ENCODE measurements around the gene MITF.

MITF gene

DNA sequence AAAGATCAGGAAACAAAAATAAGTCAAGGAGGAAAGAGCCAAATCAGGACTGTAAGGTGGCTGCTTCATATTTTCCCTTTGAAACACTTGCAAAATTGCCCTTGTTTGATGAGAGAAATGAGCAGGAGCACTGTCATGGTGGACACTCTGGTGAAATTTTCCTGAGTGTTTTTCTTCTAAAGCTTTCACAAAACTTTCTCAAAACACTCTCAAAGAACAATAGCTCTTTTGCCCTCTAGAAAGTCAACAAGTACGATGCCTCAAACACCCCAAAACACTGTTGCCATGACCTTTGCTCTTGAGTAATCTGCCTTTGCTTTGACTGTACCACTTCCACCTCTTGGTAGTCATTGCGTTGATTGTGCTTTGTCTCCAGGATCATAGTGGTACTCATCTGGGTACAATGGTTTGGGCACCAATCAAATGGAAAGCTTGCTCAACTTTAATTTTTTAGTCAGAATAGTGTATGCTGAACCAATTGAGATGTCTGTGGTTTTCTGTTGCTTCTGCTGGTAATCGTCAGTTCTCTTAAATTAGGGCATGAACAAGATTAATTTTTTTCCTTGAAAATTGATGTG, 13.2 kb upstream of the MITF start:
- DNase-seq (ENCODE audit: low spot score): no peak

- no peak for DNase-seq (ENCODE audit: low spot score)
Measured at GRCh38 chr3:69729147-69729919, 9.9 kb upstream of the MITF start.

GRCh38 chr3:69731080-69731479, 8.2 kb upstream of the MITF start:
- no peak for DNase-seq (ENCODE audit: low spot score)

- DNase-seq (ENCODE audit: low spot score): no peak
Measured at GRCh38 chr3:69735893-69736292, 3.4 kb upstream of the MITF start.

GRCh38 chr3:69737392-69737791, 1.9 kb upstream of the MITF start:
- DNase-seq (ENCODE audit: low spot score): no peak

DNA sequence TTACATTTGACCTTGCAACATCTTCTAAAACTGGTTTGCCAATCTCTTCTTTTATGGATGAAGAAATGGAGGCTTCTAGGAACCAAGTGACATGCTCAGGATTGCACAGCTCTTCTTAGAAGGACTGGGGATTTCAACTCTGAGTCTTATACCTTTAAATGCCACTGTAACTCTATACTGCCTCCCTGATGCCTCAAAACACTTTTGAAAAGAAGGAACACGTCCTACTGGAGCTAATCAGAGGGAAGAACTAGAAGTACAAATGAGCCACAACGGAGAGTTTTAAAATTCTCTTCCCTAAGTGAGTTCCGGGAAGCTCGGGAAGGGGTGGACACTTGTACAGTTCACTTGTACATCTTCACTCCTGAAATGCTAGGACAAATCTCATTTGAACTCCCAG, 949 bp upstream of the MITF start:
- DNase-seq (ENCODE audit: low spot score): peak; percentile 7

DNA sequence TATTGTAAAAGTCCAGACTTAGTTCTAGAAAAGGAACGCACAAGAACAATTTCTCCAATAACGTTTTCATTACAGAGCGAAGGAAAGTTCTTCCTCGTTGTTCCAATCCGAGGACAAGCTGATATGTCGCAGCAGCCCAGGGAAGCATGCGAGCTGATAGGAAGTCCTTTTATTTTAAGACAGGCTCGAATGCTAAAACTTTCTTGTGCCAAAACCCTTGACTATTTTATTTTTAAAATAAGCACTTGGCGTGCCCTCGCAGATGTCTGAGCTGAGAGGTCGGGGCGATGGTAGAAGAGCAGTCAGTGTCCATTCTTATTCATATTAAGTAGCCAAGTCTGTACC, 433 bp upstream of the MITF start:
- no peak for DNase-seq (ENCODE audit: low spot score)

GRCh38 chr3:69740103-69741021, 1.1 kb downstream of the MITF start:
- peak; percentile 23 for DNase-seq (ENCODE audit: low spot score)

GRCh38 chr3:69741032-69741767, 1.9 kb downstream of the MITF start:
- DNase-seq (ENCODE audit: low spot score): no peak

DNA sequence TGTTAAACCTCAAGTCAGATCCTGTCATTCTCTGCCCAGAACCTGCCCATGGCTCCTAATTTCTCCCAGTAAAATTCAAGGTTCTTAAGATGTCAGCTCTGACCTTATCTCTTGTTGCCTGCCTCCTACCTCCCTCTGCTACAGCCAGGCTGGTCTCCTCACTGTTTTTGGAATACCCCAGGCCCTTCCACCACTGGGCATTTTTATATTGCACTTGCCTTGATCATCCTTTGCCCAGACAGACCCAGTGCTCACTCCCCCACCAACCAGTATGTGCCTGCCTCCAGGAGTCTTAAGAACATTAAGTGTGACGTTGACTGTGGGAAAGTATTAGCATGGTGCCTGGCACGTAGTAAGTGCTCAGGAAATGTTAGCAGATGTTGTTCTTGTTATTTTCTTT, 3.1 kb downstream of the MITF start:
- DNase-seq (ENCODE audit: low spot score): no peak

DNA sequence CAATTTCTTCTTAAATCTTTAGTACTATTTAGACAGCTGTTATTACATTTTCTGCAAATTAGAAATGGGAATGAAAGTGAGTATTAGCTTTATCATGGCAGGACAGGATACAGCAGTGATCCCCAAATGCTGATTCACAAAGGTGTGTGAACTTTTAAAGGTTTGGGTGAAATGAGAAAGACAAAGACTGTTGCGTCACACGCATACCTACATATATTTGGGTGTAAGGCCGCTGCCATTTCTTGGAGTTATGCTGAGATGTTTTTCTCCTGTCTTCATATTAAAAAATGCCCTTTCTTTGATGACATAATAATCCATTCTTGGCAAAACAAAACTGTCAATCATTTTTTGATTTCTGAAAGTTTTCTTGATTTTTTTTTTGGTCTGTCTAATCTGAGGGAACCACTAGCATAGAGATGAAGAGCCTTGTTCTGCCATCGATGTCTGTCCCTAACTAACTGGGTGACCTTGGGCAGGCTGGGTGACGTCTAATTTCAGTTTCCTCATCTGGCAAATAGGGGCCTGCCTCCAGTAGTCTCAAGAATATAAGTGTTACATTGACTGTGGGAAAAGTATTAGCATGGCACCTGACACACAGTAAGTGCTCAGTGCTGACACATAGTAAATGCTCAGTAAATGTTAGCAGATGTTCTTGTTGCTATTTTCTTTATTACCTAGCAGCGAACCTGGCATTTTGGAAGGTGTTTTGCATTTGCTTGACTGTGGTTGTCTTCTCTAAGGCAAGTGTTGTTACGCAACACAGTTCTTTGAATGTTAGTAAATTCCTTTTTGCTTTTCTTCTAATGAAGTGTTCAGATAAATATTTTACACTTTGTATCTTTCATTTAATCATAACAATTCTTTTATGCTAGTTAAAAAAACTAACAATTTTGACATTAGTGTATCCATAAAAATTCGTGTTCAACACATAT, 5.0 kb downstream of the MITF start:
- DNase-seq (ENCODE audit: low spot score): no peak

- DNase-seq (ENCODE audit: low spot score): no peak
Measured at GRCh38 chr3:69745505-69745904, 6.2 kb downstream of the MITF start.

- DNase-seq (ENCODE audit: low spot score): no peak
Measured at GRCh38 chr3:69746119-69746518, 6.9 kb downstream of the MITF start.

DNA sequence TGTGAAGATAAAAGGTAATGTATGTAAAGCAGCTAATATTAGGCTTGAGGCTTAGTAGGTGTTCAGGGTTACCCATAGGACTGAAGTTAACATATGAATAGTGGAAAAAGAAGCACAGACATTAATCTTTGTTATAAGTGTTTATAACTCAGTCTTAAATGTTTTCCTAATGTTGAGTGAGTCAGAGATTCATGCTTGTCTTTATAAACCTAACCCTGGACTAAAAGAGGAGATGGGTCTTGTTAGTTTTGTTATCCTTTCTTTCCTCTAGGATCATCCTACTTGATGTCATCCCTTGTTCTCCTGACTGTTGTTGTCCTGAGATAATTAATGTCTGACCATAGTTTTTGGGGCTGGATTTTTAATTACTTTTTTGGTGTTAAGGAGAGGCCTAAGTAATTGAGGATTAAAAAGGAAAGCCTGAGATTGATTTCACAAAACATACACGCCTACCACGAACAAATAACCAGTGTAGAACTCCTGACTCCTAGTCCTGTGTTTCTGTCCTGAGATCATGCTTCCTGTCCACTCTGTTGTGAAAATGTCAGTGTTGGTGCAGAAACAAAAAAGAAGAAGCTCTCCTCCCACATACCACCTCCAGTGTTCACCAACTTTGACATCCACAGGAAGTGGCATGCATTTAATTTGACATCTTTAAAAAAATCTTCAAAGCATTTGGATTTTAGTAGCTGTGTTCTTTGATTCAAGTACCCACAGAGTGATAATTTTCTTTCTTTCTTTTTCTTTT, 8.4 kb downstream of the MITF start:
- DNase-seq (ENCODE audit: low spot score): no peak

DNA sequence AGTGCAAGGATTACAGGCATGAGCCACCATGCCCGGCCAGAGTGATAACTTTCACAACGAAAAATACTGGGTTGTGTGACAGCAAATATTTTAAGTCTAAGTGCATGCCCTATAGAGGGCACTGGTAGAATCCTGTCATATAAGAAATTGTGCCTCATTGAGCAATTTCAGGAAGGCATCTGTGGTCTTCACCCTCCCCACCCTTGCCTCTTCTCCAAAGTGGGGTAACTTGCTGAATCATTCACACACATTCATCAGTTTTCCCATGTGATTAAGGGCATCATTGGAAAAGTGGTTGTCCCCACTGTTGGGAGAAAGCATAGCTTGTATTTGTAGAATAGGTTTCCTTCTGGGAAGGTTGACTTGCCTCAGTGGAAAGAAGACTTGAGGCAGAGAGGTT, 9.2 kb downstream of the MITF start:
- DNase-seq (ENCODE audit: low spot score): no peak

GRCh38 chr3:69749461-69749860, 10.2 kb downstream of the MITF start:
- no peak for DNase-seq (ENCODE audit: low spot score)

- DNase-seq (ENCODE audit: low spot score): no peak
Measured at GRCh38 chr3:69750549-69750948, 11.3 kb downstream of the MITF start.

GRCh38 chr3:69751074-69751476, 11.8 kb downstream of the MITF start:
- DNase-seq (ENCODE audit: low spot score): no peak

DNA sequence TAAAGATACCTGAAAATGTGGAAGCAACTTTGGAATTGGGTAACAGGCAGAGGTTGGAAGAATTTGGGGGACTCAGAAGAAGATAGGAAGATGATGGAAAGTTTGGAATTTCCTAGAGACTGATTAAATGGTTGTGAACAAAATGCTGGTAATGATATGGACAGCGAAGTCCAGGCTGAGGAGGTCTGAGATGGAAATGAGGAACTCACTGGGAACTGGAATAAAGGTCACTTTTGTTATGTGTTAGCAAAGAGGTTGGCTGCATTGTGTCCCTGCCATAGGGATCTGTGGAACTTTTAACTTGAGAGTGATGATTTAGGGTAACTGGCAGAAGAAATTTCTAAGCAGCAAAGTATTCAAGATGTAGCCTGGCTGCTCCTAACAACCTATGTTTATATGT, 13.0 kb downstream of the MITF start:
- no peak for DNase-seq (ENCODE audit: low spot score)

DNA sequence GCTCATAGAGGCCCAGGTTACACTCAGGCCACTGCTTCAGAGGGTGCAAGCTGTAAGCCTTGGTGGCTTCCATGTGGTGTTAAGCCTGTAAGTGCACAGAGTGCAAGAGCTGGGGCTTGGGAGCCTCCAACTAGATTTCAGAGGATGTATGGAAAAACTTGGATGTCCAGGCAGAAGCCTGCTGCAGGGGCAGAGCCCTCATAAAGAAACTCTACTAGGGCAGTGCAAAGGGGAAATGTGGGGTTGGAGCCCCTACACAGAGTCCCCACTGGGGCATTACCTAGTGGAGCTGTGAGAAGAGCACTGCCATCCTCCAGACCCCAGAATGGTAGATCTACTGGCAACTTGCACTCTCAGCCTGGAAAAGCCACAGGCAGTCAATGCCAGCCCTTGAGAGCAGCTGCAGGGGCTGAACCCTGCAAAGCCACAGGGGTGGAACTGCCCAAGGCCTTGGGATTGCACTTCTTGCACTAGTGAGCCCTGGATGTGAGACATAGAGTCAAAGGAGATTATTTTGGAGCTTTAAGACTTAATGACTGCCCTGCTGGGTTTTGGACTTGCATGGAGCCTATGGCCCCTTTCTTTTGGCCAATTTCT, 14.0 kb downstream of the MITF start:
- DNase-seq (ENCODE audit: low spot score): no peak
